ENCODE measurements around the gene SYDE2.
A peak's percentile ranks its signal among the peaks of the same experiment; 100 is the strongest.

Gene SYDE2

GRCh38 chr1:85224734-85225623 lies 24.2 kb upstream of the SYDE2 start:
- TF ChIP-seq CTCF (conservative IDR thresholded peaks at IDR 0.05) = no peak
- peak overlapping the region; percentile 83 for H3K27ac ChIP-seq

GRCh38 chr1:85224295-85224694 lies 23.5 kb upstream of the SYDE2 start:
- peak overlapping the region; percentile 83 for H3K27ac ChIP-seq
- no peak for TF ChIP-seq CTCF (conservative IDR thresholded peaks at IDR 0.05)

GRCh38 chr1:85223334-85223733 lies 22.5 kb upstream of the SYDE2 start:
- no peak for TF ChIP-seq CTCF (conservative IDR thresholded peaks at IDR 0.05)
- peak overlapping the region; percentile 83 for H3K27ac ChIP-seq

- TF ChIP-seq CTCF (conservative IDR thresholded peaks at IDR 0.05) = no peak
- H3K27ac ChIP-seq = no peak overlapping the region
Measured at GRCh38 chr1:85220756-85221201, 20.0 kb upstream of the SYDE2 start.

- TF ChIP-seq CTCF (conservative IDR thresholded peaks at IDR 0.05) = no peak
- H3K27ac ChIP-seq = no peak overlapping the region
Measured at GRCh38 chr1:85219853-85220610, 19.2 kb upstream of the SYDE2 start.

GRCh38 chr1:85216697-85217096 lies 15.9 kb upstream of the SYDE2 start:
- TF ChIP-seq CTCF (conservative IDR thresholded peaks at IDR 0.05) = no peak
- H3K27ac ChIP-seq = no peak overlapping the region

GRCh38 chr1:85214654-85215053 lies 13.8 kb upstream of the SYDE2 start:
- no peak for TF ChIP-seq CTCF (conservative IDR thresholded peaks at IDR 0.05)
- H3K27ac ChIP-seq = no peak overlapping the region

Data from VCaP (cell line).